T-helper 2 cell treated with Interferon-gamma antibody and Interleukin-4, amounts not matched to agents 5 μg/mL and 100 μg/mL, for 36 hours (primary cell): ENCODE measurements around the gene JAKMIP1.

Experiments used
- DNase-seq: peaks from one replicate; pipeline ENCODE4 v3.0.0; 2021; ENCODE audit warnings: low spot score
- H3K27ac Mint-ChIP-seq: one replicate; pipeline ENCODE4 v1.8.0; 2021; ENCODE audit warnings: mild to moderate bottlenecking, mixed read lengths
- H3K27me3 Mint-ChIP-seq: one replicate; pipeline ENCODE4 v1.8.0; 2021; ENCODE audit warnings: low read depth, mixed read lengths
- H3K36me3 Mint-ChIP-seq: one replicate; pipeline ENCODE4 v1.8.0; 2021; ENCODE audit warnings: low read depth, mixed read lengths
- H3K4me1 Mint-ChIP-seq: one replicate; pipeline ENCODE4 v1.8.0; 2021; ENCODE audit warnings: low read depth, mixed read lengths
- H3K4me3 Mint-ChIP-seq: one replicate; pipeline ENCODE4 v1.8.0; 2022; ENCODE audit warnings: mild to moderate bottlenecking, moderate library complexity, mixed read lengths
- H3K9me3 Mint-ChIP-seq: one replicate; pipeline ENCODE4 v1.8.0; 2021; ENCODE audit warnings: mixed read lengths

JAKMIP1 gene

GRCh38 chr4:6095897-6096296, 104.5 kb downstream of the JAKMIP1 start:
- Mint-ChIP-seq H3K27ac (peak overlapping the region; percentile 44), H3K4me3 (no peak overlapping the region)

GRCh38 chr4:6095023-6095752, 105.2 kb downstream of the JAKMIP1 start:
- peak overlapping the region; percentile 44 for H3K27ac Mint-ChIP-seq
- peak; percentile 8 for DNase-seq
- H3K27me3 Mint-ChIP-seq = no peaks in the 10 kb centered on the region
- H3K4me1 Mint-ChIP-seq = peaks cover 12% of the 10 kb centered on the region
- peaks cover 4% of the 10 kb centered on the region for H3K9me3 Mint-ChIP-seq
- H3K36me3 Mint-ChIP-seq = peaks cover 4% of the 10 kb centered on the region
- no peak overlapping the region for H3K4me3 Mint-ChIP-seq

More at GRCh38 chr4:6095897-6096296, 104.5 kb downstream of the JAKMIP1 start:
- H3K36me3 Mint-ChIP-seq = peaks cover 4% of the 10 kb centered on the region
- DNase-seq = no peak
- peaks cover 4% of the 10 kb centered on the region for H3K9me3 Mint-ChIP-seq
- no peaks in the 10 kb centered on the region for H3K27me3 Mint-ChIP-seq
- peaks cover 12% of the 10 kb centered on the region for H3K4me1 Mint-ChIP-seq

GRCh38 chr4:6093671-6094070, 106.7 kb downstream of the JAKMIP1 start:
- Mint-ChIP-seq H3K36me3 (peaks cover 2% of the 10 kb centered on the region), H3K4me3 (no peak overlapping the region), H3K4me1 (peaks cover 12% of the 10 kb centered on the region), H3K27me3 (no peaks in the 10 kb centered on the region), H3K9me3 (peaks cover 4% of the 10 kb centered on the region), H3K27ac (no peak overlapping the region)
- no peak for DNase-seq

- no peaks in the 10 kb centered on the region for H3K27me3 Mint-ChIP-seq
- no peak overlapping the region for H3K27ac Mint-ChIP-seq
- peaks cover 4% of the 10 kb centered on the region for H3K9me3 Mint-ChIP-seq
- peaks cover 2% of the 10 kb centered on the region for H3K36me3 Mint-ChIP-seq
- H3K4me1 Mint-ChIP-seq = peaks cover 12% of the 10 kb centered on the region
- no peak overlapping the region for H3K4me3 Mint-ChIP-seq
- no peak for DNase-seq
Observed at GRCh38 chr4:6092971-6093370, 107.4 kb downstream of the JAKMIP1 start.

GRCh38 chr4:6092131-6092530, 108.2 kb downstream of the JAKMIP1 start:
- Mint-ChIP-seq H3K9me3 (peaks cover 4% of the 10 kb centered on the region), H3K27me3 (no peaks in the 10 kb centered on the region), H3K4me1 (peaks cover 12% of the 10 kb centered on the region), H3K27ac (peak overlapping the region; percentile 56), H3K4me3 (peak overlapping the region; percentile 45), H3K36me3 (peaks cover 2% of the 10 kb centered on the region)
- no peak for DNase-seq

GRCh38 chr4:6090931-6091330, 109.4 kb downstream of the JAKMIP1 start:
- H3K4me3 Mint-ChIP-seq = no peak overlapping the region
- no peaks in the 10 kb centered on the region for H3K27me3 Mint-ChIP-seq
- no peak overlapping the region for H3K27ac Mint-ChIP-seq

GRCh38 chr4:6088950-6089349, 111.4 kb downstream of the JAKMIP1 start:
- Mint-ChIP-seq H3K36me3 (peaks cover 5% of the 10 kb centered on the region), H3K27me3 (no peaks in the 10 kb centered on the region), H3K9me3 (peaks cover 4% of the 10 kb centered on the region), H3K4me1 (peaks cover 7% of the 10 kb centered on the region), H3K4me3 (no peak overlapping the region), H3K27ac (no peak overlapping the region)
- no peak for DNase-seq

More at GRCh38 chr4:6090931-6091330, 109.4 kb downstream of the JAKMIP1 start:
- Mint-ChIP-seq H3K4me1 (peaks cover 12% of the 10 kb centered on the region), H3K36me3 (peaks cover 2% of the 10 kb centered on the region), H3K9me3 (peaks cover 4% of the 10 kb centered on the region)
- DNase-seq = no peak

GRCh38 chr4:6087669-6088341, 112.5 kb downstream of the JAKMIP1 start:
- Mint-ChIP-seq H3K27me3 (no peaks in the 10 kb centered on the region), H3K36me3 (peaks cover 3% of the 10 kb centered on the region), H3K9me3 (peaks cover under 1% of the 10 kb centered on the region), H3K27ac (no peak overlapping the region), H3K4me3 (no peak overlapping the region), H3K4me1 (peaks cover 4% of the 10 kb centered on the region)
- no peak for DNase-seq

- Mint-ChIP-seq H3K4me1 (no peaks in the 10 kb centered on the region), H3K27ac (no peak overlapping the region), H3K36me3 (peaks cover 5% of the 10 kb centered on the region), H3K27me3 (no peaks in the 10 kb centered on the region), H3K4me3 (no peak overlapping the region), H3K9me3 (no peaks in the 10 kb centered on the region)
- no peak for DNase-seq
Observed at GRCh38 chr4:6086846-6087245, 113.5 kb downstream of the JAKMIP1 start.

- Mint-ChIP-seq H3K9me3 (no peaks in the 10 kb centered on the region), H3K4me3 (no peak overlapping the region), H3K27me3 (no peaks in the 10 kb centered on the region), H3K27ac (no peak overlapping the region), H3K36me3 (peaks cover 13% of the 10 kb centered on the region), H3K4me1 (no peaks in the 10 kb centered on the region)
- DNase-seq = no peak
Observed at GRCh38 chr4:6085691-6086628, 114.4 kb downstream of the JAKMIP1 start.

- Mint-ChIP-seq H3K27me3 (no peaks in the 10 kb centered on the region), H3K9me3 (no peaks in the 10 kb centered on the region), H3K36me3 (peaks cover 19% of the 10 kb centered on the region), H3K4me1 (no peaks in the 10 kb centered on the region), H3K4me3 (no peak overlapping the region), H3K27ac (no peak overlapping the region)
- no peak for DNase-seq
Observed at GRCh38 chr4:6085028-6085690, 115.2 kb downstream of the JAKMIP1 start.

GRCh38 chr4:6079965-6080364, 120.4 kb downstream of the JAKMIP1 start:
- H3K9me3 Mint-ChIP-seq = no peaks in the 10 kb centered on the region
- H3K36me3 Mint-ChIP-seq = peaks cover 24% of the 10 kb centered on the region
- DNase-seq = no peak
- H3K4me1 Mint-ChIP-seq = no peaks in the 10 kb centered on the region
- H3K4me3 Mint-ChIP-seq = no peak overlapping the region
- H3K27me3 Mint-ChIP-seq = no peaks in the 10 kb centered on the region
- no peak overlapping the region for H3K27ac Mint-ChIP-seq

GRCh38 chr4:6078560-6078959, 121.8 kb downstream of the JAKMIP1 start:
- no peak overlapping the region for H3K27ac Mint-ChIP-seq
- no peak overlapping the region for H3K4me3 Mint-ChIP-seq
- H3K36me3 Mint-ChIP-seq = peaks cover 24% of the 10 kb centered on the region
- H3K9me3 Mint-ChIP-seq = no peaks in the 10 kb centered on the region
- H3K27me3 Mint-ChIP-seq = no peaks in the 10 kb centered on the region
- DNase-seq = no peak
- no peaks in the 10 kb centered on the region for H3K4me1 Mint-ChIP-seq
